Endothelial cell (in vitro differentiated cells): Measurements from ENCODE around the gene SRRM1. TPM values are rescaled to one million over a fixed set of nuclear protein-coding genes. Genes with fewer than 3 reads are reported as not detected.
"Not testable (repeated sequence)": the region's sequence is repeated elsewhere in the genome, so short reads cannot be mapped to it uniquely, and the experiment has no call there.

Experiments used
- DNase-seq: peaks from one replicate; pipeline ENCODE4 v3.0.0; 2021; ENCODE audit warnings: low spot score
- H3K27ac Mint-ChIP-seq: one replicate; pipeline ENCODE4 v1.8.0; 2021; ENCODE audit warnings: mixed read lengths, inconsistent platforms; ENCODE audit not compliant: unreplicated experiment
- H3K27me3 Mint-ChIP-seq: one replicate; pipeline ENCODE4 v1.8.0; 2021; ENCODE audit warnings: mild to moderate bottlenecking, moderate library complexity, mixed read lengths, inconsistent platforms; ENCODE audit not compliant: unreplicated experiment
- H3K36me3 Mint-ChIP-seq: one replicate; pipeline ENCODE4 v1.8.0; 2021; ENCODE audit warnings: mild to moderate bottlenecking, low read depth, mixed read lengths, inconsistent platforms; ENCODE audit not compliant: unreplicated experiment
- H3K4me1 Mint-ChIP-seq: one replicate; pipeline ENCODE4 v1.8.0; 2021; ENCODE audit warnings: mild to moderate bottlenecking, mixed read lengths, inconsistent platforms; ENCODE audit not compliant: unreplicated experiment
- H3K4me3 Mint-ChIP-seq: one replicate; pipeline ENCODE4 v1.8.0; 2021; ENCODE audit warnings: mild to moderate bottlenecking, mixed read lengths, inconsistent platforms; ENCODE audit not compliant: unreplicated experiment
- H3K9me3 Mint-ChIP-seq: one replicate; pipeline ENCODE4 v1.8.0; 2021; ENCODE audit warnings: mixed read lengths, inconsistent platforms; ENCODE audit not compliant: unreplicated experiment
- total RNA-seq: library from RNA; stranded (reverse); fragmentation: NEBNext Ultra II Directional; extraction: Animal tissue kit (Norgen Biotek cat#: 25700); gene quantifications from one replicate; pipeline ENCODE4 v1.2.1, GENCODE V29; 2021; ENCODE audit not compliant: unreplicated experiment
- TF ChIP-seq, protein P1 (sequence below): fragments of 200-600 bp; sonication (generic); IDR thresholded peaks from one replicate; pipeline ENCODE4 v1.5.0; 2021; ENCODE audit warnings: antibody characterized with exemption; ENCODE audit not compliant: unreplicated experiment

Gene SRRM1
- total RNA-seq, 1 donor from 2014 or later = 126 TPM

DNA sequence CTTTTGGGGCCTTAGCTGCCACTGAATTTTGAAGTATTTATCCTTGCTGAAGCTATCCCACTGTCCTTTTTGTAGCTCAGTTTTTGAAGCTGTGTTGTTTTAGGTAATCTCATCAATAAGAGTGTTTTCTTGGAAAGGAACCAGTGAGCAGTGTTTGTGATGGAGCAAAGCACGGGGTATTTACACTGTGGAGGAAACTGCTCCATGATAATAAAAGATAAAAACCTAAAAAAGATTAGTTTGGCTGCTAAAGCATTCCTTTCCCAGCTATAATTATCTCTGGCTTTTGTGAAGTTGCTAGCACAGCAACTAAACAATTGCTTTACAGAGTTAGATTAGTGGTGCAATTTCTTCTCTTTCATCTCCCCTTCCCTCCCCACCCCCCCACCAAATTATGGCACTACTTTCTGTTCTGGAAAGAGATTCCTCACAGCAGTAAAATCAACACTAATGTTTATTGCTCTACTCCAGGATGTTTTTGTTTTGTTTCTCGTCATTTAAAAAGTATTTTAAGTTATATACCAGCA, 21.5 kb downstream of the SRRM1 start:
- TF ChIP-seq, protein P1, sequence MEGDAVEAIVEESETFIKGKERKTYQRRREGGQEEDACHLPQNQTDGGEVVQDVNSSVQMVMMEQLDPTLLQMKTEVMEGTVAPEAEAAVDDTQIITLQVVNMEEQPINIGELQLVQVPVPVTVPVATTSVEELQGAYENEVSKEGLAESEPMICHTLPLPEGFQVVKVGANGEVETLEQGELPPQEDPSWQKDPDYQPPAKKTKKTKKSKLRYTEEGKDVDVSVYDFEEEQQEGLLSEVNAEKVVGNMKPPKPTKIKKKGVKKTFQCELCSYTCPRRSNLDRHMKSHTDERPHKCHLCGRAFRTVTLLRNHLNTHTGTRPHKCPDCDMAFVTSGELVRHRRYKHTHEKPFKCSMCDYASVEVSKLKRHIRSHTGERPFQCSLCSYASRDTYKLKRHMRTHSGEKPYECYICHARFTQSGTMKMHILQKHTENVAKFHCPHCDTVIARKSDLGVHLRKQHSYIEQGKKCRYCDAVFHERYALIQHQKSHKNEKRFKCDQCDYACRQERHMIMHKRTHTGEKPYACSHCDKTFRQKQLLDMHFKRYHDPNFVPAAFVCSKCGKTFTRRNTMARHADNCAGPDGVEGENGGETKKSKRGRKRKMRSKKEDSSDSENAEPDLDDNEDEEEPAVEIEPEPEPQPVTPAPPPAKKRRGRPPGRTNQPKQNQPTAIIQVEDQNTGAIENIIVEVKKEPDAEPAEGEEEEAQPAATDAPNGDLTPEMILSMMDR = no peak
- peaks cover 33% of the 10 kb centered on the region for H3K36me3 Mint-ChIP-seq
- H3K4me3 Mint-ChIP-seq = peak overlapping the region; percentile 66
- no peaks in the 10 kb centered on the region for H3K27me3 Mint-ChIP-seq
- H3K9me3 Mint-ChIP-seq = no peaks in the 10 kb centered on the region
- no peaks in the 10 kb centered on the region for H3K4me1 Mint-ChIP-seq
- H3K27ac Mint-ChIP-seq = no peak overlapping the region
- DNase-seq = no peak

DNA sequence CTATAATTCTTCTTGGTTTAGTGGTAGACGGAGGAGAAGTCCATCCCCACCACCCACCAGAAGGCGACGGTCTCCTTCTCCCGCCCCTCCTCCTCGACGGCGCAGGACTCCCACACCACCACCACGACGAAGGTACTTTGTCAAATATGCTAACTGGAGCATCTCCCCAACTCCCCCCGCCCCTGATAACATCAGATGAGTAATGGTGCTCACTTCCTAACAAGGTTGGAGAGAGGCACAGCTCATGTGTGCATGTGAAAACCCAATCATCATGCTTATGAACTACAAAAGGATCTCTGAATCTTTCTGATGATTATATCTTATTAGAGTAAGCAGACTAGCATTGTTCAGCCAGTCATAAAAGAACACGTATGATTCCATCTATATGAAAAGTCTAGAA, 23.7 kb downstream of the SRRM1 start:
- Mint-ChIP-seq H3K9me3 (no peaks in the 10 kb centered on the region), H3K4me1 (no peaks in the 10 kb centered on the region), H3K27me3 (no peaks in the 10 kb centered on the region), H3K36me3 (peaks cover 42% of the 10 kb centered on the region), H3K4me3 (no peak overlapping the region), H3K27ac (no peak overlapping the region)
- DNase-seq = no peak
- TF ChIP-seq, protein P1 = no peak

DNA sequence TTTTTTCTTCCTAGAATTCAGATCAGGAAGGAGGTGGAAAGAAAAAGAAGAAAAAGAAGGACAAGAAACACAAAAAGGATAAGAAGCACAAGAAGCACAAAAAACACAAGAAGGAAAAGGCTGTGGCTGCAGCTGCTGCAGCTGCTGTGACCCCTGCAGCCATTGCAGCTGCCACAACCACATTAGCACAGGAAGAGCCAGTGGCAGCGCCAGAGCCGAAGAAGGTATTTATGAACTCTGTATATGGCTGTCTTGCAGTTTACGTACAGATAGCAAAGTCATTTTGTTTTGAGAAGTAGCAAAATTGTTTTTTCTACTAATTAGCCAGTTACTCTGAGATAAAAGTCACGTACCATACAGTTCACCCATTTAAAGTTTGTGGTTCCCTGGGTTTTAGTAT, 28.3 kb downstream of the SRRM1 start:
- H3K27me3 Mint-ChIP-seq, H3K4me1 Mint-ChIP-seq, H3K4me3 Mint-ChIP-seq, H3K27ac Mint-ChIP-seq, DNase-seq, H3K9me3 Mint-ChIP-seq: not testable (repeated sequence)
- H3K36me3 Mint-ChIP-seq = peaks cover 41% of the 10 kb centered on the region

DNA sequence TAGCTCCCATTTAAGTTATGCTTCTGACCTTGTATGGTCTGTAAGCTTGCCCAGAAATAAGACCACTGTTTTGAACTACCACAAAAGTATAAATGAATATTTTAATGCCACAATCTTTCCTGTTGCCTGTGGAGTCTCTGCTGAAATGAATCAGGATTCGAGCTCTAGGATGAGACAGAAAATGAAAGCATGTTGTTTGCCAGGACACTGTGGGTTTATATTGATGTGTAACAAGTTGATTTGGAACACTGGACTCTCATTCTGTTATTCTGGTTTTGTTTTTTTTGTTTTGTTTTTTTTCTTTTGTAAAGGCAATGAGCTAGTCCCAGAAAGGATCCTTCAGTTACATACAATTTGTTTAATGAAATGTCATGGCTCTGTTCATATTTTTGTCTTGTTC, 29.6 kb downstream of the SRRM1 start:
- H3K9me3 Mint-ChIP-seq, H3K4me1 Mint-ChIP-seq, H3K27ac Mint-ChIP-seq, H3K27me3 Mint-ChIP-seq, DNase-seq, H3K4me3 Mint-ChIP-seq: not testable (repeated sequence)
- H3K36me3 Mint-ChIP-seq = peaks cover 33% of the 10 kb centered on the region

DNA sequence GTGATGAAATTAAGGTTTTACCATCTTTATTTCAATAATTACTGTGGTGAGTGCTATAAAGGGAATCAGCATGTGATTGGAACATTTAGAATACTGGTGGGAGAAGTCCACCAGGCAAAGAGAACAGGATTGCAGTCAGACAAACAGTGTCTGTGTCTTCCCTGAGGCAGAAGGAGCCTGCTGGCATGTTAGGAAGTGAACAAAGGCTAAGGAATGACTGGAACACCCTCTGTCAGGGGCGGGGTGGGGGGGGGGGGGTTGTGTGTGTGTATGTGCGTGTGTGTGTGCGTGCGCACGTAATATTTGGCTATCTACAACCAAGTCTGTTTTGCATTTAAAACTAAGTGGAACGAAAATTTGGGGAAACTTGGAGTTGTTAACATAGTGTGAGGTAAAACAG, 30.2 kb downstream of the SRRM1 start:
- H3K36me3 Mint-ChIP-seq = peaks cover 33% of the 10 kb centered on the region

DNA sequence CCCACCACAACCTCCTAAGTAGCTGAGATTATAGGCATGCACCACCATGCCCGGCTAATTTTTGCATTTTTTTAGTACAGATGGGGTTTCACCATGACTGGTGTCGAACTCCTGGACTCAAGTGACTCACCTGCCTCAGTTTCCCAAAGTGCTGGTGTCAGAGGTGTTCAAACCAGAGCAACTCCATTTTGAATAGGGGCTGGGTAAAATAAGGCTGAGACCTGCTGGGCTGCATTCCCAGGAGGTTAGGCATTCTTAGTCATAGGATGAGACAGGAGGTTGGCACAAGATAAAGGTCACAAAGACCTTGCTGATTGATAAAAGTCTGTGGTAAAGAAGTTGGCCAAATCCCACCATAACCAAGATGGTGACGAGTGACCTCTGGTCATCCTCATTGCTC, 35.3 kb downstream of the SRRM1 start:
- H3K4me1 Mint-ChIP-seq, H3K27me3 Mint-ChIP-seq, H3K36me3 Mint-ChIP-seq, H3K9me3 Mint-ChIP-seq, DNase-seq, H3K27ac Mint-ChIP-seq, H3K4me3 Mint-ChIP-seq: not testable (repeated sequence)

More for the DNA sequence above, 30.2 kb downstream of the SRRM1 start:
- TF ChIP-seq, protein P1 = no peak
- H3K27me3 Mint-ChIP-seq = no peaks in the 10 kb centered on the region
- no peaks in the 10 kb centered on the region for H3K9me3 Mint-ChIP-seq
- no peak overlapping the region for H3K4me3 Mint-ChIP-seq
- no peak overlapping the region for H3K27ac Mint-ChIP-seq
- H3K4me1 Mint-ChIP-seq = no peaks in the 10 kb centered on the region
- no peak for DNase-seq
